HepG2 (cell line): ENCODE results near the gene NCOA5. TPM values are rescaled to one million over a fixed set of nuclear protein-coding genes. Genes with fewer than 3 reads are reported as not detected.

Experiments
- MED1 ChIP-seq: sonication (generic); formaldehyde crosslinking; IDR thresholded peaks from 2 replicates; pipeline ENCODE4 v1.4.0; 2020; ENCODE audit warnings: missing genetic modification reagents
- NCOA5 ChIP-seq: sonication (generic); formaldehyde crosslinking; IDR thresholded peaks from 2 replicates; pipeline ENCODE4 v1.4.0; 2020; ENCODE audit warnings: missing genetic modification reagents
- NR2F2 ChIP-seq: IDR thresholded peaks from 2 replicates; pipeline ENCODE4 v1.6.1; 2012; ENCODE audit warnings: low read depth, inconsistent platforms, borderline replicate concordance
- PAX8 ChIP-seq: sonication (generic); formaldehyde crosslinking; IDR thresholded peaks from 2 replicates; pipeline ENCODE4 v1.8.0; 2022; ENCODE audit warnings: mild to moderate bottlenecking, missing genetic modification reagents, borderline replicate concordance
- REPIN1 ChIP-seq: sonication (generic); formaldehyde crosslinking; IDR thresholded peaks from 2 replicates; pipeline ENCODE4 v1.8.0; 2022; ENCODE audit warnings: missing genetic modification reagents, low read depth, mild to moderate bottlenecking, borderline replicate concordance
- RFXANK ChIP-seq: IDR thresholded peaks from 2 replicates; pipeline ENCODE4 v1.6.1; 2016
- SP1 ChIP-seq, 2 experiments: fragments of 450-650 bp in 1 of 2; sonication (generic) in 1 of 2; formaldehyde crosslinking in 1 of 2; IDR thresholded peaks; 2 replicates each; pipeline versions ENCODE4 v1.4.0 to v1.6.1; 2016 to 2020; ENCODE audit warnings: missing genetic modification reagents in 1 of 2
- SPEN ChIP-seq: sonication (generic); formaldehyde crosslinking; IDR thresholded peaks from 2 replicates; pipeline ENCODE4 v1.5.1; 2020; ENCODE audit warnings: low read depth, mild to moderate bottlenecking, missing genetic modification reagents
- SUZ12 ChIP-seq: fragments of 150-350 bp; IDR thresholded peaks from 2 replicates; pipeline ENCODE4 v1.6.1; 2014; ENCODE audit warnings: low read depth, low read length
- U2AF2 ChIP-seq: fragments of 200-400 bp; formaldehyde crosslinking; IDR thresholded peaks from 2 replicates; pipeline ENCODE4 v1.6.1; 2017; ENCODE audit warnings: low read depth, mild to moderate bottlenecking, low read length
- ZKSCAN5 ChIP-seq: sonication (generic); formaldehyde crosslinking; IDR thresholded peaks from 2 replicates; pipeline ENCODE4 v1.5.1; 2020; ENCODE audit warnings: mild to moderate bottlenecking, missing genetic modification reagents
- ZNF766 ChIP-seq: sonication (generic); formaldehyde crosslinking; IDR thresholded peaks from 2 replicates; pipeline ENCODE4 v1.5.0; 2020; ENCODE audit warnings: missing genetic modification reagents, borderline replicate concordance
- polyA plus RNA-seq, 8 experiments: library from polyadenylated mRNA; depleted of rRNA in 3 of 8; stranded (reverse) in 7 of 8; unstranded in 1 of 8; fragments of >200 nt; fragmentation: Illumina TruSeq in 4 of 8; extraction: Trizol in 4 of 8; gene quantifications; 2 replicates each; pipeline versions ENCODE4 v1.2.1 to v1.2.3, GENCODE V29; 2011 to 2016; ENCODE audit warnings: low read depth in 4 of 8, missing spikeins in 1 of 8, mixed read lengths in 1 of 8; ENCODE audit not compliant: insufficient read depth in 1 of 8
- total RNA-seq, 5 experiments: library from RNA; depleted of rRNA; stranded (reverse); fragments of >200 nt; fragmentation: Illumina TruSeq; extraction: Trizol; gene quantifications; 2 replicates each; pipeline ENCODE4 v1.2.3, GENCODE V29; 2016; ENCODE audit warnings: low read depth in 1 of 5
- TF ChIP-seq, protein P1 (sequence below): sonication (generic); formaldehyde crosslinking; IDR thresholded peaks from 2 replicates; pipeline ENCODE4 v1.5.1; 2020; ENCODE audit warnings: mild to moderate bottlenecking, missing genetic modification reagents, moderate library complexity
- TF ChIP-seq, protein P2 (sequence below): sonication (generic); formaldehyde crosslinking; IDR thresholded peaks from 2 replicates; pipeline ENCODE4 v1.5.1; 2020; ENCODE audit warnings: missing genetic modification reagents, mild to moderate bottlenecking, borderline replicate concordance
- TF ChIP-seq, protein P3 (sequence below): sonication (generic); formaldehyde crosslinking; IDR thresholded peaks from 2 replicates; pipeline ENCODE4 v1.4.0; 2020; ENCODE audit warnings: missing genetic modification reagents, borderline replicate concordance
- TF ChIP-seq, protein P4 (sequence below): IDR thresholded peaks from 2 replicates; pipeline ENCODE4 v1.6.1; 2012; ENCODE audit warnings: inconsistent platforms
- TF ChIP-seq, protein P5 (sequence below): sonication (generic); formaldehyde crosslinking; IDR thresholded peaks from 2 replicates; pipeline ENCODE4 v1.4.0; 2020; ENCODE audit warnings: low read depth, missing genetic modification reagents

The NCOA5 gene
- total and polyA plus RNA-seq, 2 of the 13 experiments (the other 11 are each of a cell fraction or from before 2014, with no cell fraction given), result 16.5 to 28.4 TPM

DNA sequence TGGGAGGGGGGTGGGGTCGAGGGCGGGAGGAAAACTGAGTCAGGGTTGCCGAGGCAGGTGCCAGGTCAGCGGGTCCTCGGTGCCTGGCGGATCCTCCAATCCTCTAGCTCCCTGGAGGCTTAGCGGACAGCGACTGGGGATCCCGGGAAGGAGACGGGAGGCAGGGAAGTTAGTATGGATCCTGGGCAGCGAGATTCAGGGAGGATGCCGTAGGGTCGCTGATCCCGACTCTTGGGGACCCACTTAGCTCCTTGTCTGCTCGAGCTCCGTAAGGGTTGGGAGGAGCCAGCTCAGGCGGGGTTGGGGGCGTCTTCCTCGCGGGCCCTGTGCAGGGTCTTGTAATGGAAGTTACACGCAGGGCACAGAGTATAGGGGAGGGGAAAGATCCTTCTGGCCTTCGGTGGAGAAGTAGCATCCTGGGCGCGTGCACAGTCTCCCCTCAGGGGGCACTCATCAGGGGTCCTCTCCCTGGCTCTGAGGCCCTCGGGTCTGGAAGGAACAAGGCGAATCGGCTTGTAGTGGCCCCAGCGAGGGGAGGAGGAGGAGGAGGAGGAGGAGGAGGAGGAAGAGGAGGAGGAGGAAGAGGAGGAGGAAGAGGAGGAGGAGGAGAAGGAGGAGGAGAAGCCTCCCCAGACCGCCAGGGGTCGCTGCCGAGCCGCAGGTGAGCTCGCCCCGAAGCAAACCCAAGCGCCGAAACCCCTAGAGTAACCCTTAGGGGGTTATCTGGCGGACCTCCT, 67.2 kb downstream of the NCOA5 start (continued):
- TF ChIP-seq, protein P1, sequence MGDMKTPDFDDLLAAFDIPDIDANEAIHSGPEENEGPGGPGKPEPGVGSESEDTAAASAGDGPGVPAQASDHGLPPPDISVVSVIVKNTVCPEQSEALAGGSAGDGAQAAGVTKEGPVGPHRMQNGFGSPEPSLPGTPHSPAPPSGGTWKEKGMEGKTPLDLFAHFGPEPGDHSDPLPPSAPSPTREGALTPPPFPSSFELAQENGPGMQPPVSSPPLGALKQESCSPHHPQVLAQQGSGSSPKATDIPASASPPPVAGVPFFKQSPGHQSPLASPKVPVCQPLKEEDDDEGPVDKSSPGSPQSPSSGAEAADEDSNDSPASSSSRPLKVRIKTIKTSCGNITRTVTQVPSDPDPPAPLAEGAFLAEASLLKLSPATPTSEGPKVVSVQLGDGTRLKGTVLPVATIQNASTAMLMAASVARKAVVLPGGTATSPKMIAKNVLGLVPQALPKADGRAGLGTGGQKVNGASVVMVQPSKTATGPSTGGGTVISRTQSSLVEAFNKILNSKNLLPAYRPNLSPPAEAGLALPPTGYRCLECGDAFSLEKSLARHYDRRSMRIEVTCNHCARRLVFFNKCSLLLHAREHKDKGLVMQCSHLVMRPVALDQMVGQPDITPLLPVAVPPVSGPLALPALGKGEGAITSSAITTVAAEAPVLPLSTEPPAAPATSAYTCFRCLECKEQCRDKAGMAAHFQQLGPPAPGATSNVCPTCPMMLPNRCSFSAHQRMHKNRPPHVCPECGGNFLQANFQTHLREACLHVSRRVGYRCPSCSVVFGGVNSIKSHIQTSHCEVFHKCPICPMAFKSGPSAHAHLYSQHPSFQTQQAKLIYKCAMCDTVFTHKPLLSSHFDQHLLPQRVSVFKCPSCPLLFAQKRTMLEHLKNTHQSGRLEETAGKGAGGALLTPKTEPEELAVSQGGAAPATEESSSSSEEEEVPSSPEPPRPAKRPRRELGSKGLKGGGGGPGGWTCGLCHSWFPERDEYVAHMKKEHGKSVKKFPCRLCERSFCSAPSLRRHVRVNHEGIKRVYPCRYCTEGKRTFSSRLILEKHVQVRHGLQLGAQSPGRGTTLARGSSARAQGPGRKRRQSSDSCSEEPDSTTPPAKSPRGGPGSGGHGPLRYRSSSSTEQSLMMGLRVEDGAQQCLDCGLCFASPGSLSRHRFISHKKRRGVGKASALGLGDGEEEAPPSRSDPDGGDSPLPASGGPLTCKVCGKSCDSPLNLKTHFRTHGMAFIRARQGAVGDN, result peak; percentile 46
- no peak for TF ChIP-seq SUZ12
- TF ChIP-seq, protein P2, sequence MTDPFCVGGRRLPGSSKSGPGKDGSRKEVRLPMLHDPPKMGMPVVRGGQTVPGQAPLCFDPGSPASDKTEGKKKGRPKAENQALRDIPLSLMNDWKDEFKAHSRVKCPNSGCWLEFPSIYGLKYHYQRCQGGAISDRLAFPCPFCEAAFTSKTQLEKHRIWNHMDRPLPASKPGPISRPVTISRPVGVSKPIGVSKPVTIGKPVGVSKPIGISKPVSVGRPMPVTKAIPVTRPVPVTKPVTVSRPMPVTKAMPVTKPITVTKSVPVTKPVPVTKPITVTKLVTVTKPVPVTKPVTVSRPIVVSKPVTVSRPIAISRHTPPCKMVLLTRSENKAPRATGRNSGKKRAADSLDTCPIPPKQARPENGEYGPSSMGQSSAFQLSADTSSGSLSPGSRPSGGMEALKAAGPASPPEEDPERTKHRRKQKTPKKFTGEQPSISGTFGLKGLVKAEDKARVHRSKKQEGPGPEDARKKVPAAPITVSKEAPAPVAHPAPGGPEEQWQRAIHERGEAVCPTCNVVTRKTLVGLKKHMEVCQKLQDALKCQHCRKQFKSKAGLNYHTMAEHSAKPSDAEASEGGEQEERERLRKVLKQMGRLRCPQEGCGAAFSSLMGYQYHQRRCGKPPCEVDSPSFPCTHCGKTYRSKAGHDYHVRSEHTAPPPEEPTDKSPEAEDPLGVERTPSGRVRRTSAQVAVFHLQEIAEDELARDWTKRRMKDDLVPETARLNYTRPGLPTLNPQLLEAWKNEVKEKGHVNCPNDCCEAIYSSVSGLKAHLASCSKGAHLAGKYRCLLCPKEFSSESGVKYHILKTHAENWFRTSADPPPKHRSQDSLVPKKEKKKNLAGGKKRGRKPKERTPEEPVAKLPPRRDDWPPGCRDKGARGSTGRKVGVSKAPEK (CRISPR knock-in tag), result no peak
- no peak for TF ChIP-seq U2AF2
- TF ChIP-seq, protein P3, sequence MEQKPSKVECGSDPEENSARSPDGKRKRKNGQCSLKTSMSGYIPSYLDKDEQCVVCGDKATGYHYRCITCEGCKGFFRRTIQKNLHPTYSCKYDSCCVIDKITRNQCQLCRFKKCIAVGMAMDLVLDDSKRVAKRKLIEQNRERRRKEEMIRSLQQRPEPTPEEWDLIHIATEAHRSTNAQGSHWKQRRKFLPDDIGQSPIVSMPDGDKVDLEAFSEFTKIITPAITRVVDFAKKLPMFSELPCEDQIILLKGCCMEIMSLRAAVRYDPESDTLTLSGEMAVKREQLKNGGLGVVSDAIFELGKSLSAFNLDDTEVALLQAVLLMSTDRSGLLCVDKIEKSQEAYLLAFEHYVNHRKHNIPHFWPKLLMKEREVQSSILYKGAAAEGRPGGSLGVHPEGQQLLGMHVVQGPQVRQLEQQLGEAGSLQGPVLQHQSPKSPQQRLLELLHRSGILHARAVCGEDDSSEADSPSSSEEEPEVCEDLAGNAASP, result no peak
- TF ChIP-seq NR2F2, result no peak
- TF ChIP-seq, protein P4, sequence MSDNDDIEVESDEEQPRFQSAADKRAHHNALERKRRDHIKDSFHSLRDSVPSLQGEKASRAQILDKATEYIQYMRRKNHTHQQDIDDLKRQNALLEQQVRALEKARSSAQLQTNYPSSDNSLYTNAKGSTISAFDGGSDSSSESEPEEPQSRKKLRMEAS, result peak; percentile 37; the same call in 1 of the 2 replicates
- TF ChIP-seq SPEN (CRISPR knock-in tag), result no peak
- TF ChIP-seq SP1 (IDR thresholded peaks at IDR 0.05), result no peak
- TF ChIP-seq SP1 (CRISPR knock-in tag; IDR thresholded peaks at IDR 0.05), result peak; percentile 11; the same call in 1 of the 2 replicates
- TF ChIP-seq NCOA5 (CRISPR knock-in tag), result no peak
- no peak for TF ChIP-seq RFXANK (CRISPR knock-in tag)
- TF ChIP-seq, protein P5, sequence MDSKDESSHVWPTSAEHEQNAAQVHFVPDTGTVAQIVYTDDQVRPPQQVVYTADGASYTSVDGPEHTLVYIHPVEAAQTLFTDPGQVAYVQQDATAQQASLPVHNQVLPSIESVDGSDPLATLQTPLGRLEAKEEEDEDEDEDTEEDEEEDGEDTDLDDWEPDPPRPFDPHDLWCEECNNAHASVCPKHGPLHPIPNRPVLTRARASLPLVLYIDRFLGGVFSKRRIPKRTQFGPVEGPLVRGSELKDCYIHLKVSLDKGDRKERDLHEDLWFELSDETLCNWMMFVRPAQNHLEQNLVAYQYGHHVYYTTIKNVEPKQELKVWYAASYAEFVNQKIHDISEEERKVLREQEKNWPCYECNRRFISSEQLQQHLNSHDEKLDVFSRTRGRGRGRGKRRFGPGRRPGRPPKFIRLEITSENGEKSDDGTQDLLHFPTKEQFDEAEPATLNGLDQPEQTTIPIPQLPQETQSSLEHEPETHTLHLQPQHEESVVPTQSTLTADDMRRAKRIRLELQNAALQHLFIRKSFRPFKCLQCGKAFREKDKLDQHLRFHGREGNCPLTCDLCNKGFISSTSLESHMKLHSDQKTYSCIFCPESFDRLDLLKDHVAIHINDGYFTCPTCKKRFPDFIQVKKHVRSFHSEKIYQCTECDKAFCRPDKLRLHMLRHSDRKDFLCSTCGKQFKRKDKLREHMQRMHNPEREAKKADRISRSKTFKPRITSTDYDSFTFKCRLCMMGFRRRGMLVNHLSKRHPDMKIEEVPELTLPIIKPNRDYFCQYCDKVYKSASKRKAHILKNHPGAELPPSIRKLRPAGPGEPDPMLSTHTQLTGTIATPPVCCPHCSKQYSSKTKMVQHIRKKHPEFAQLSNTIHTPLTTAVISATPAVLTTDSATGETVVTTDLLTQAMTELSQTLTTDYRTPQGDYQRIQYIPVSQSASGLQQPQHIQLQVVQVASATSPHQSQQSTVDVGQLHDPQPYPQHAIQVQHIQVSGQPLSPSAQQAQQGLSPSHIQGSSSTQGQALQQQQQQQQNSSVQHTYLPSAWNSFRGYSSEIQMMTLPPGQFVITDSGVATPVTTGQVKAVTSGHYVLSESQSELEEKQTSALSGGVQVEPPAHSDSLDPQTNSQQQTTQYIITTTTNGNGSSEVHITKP (CRISPR knock-in tag), result no peak
- 0 out of 2 replicates have a peak, but pooled peaks have one; percentile 45 for TF ChIP-seq PAX8
- TF ChIP-seq REPIN1 (CRISPR knock-in tag), result no peak
- no peak for TF ChIP-seq ZNF766 (CRISPR knock-in tag)
- no peak for TF ChIP-seq ZKSCAN5 (CRISPR knock-in tag)
- no peak for TF ChIP-seq MED1 (CRISPR knock-in tag)
